Measurements from ENCODE around the gene MYO1F.

- TF ChIP-seq CREB1 (IDR thresholded peaks at IDR 0.05; ENCODE audit: low read depth) = no peak
- TF ChIP-seq EP300 (IDR thresholded peaks at IDR 0.05; ENCODE audit: borderline replicate concordance) = no peak
- no peak for TF ChIP-seq NFIC (IDR thresholded peaks at IDR 0.05)
- TF ChIP-seq YY1 (IDR thresholded peaks at IDR 0.05; ENCODE audit: low read depth) = no peak
- no peak for TF ChIP-seq RAD21 (IDR thresholded peaks at IDR 0.05; ENCODE audit: low read depth)
- no peak for TF ChIP-seq MAX (IDR thresholded peaks at IDR 0.05)
- no peak for TF ChIP-seq TAF1 (IDR thresholded peaks at IDR 0.05; ENCODE audit: low read depth)
- TF ChIP-seq REST (IDR thresholded peaks at IDR 0.05; ENCODE audit: low read depth) = no peak
- no peak for TF ChIP-seq USF1 (IDR thresholded peaks at IDR 0.05)
- no peak for TF ChIP-seq TEAD4 (IDR thresholded peaks at IDR 0.05)
- no peak for TF ChIP-seq FOXM1 (IDR thresholded peaks at IDR 0.05; ENCODE audit: borderline replicate concordance, low read depth)
- no peak for TF ChIP-seq ZBTB7A (IDR thresholded peaks at IDR 0.05; ENCODE audit: low read depth)
- no peak for TF ChIP-seq TCF12 (IDR thresholded peaks at IDR 0.05; ENCODE audit: low read depth)
- TF ChIP-seq EGR1 (IDR thresholded peaks at IDR 0.05) = no peak
These were observed 98.6 kb downstream of the MYO1F start for GRCh38 chr19:8478598-8478997.

All from Ishikawa (cell line).